ENCODE measurements around the gene MCF2L.

Gene MCF2L

DNA sequence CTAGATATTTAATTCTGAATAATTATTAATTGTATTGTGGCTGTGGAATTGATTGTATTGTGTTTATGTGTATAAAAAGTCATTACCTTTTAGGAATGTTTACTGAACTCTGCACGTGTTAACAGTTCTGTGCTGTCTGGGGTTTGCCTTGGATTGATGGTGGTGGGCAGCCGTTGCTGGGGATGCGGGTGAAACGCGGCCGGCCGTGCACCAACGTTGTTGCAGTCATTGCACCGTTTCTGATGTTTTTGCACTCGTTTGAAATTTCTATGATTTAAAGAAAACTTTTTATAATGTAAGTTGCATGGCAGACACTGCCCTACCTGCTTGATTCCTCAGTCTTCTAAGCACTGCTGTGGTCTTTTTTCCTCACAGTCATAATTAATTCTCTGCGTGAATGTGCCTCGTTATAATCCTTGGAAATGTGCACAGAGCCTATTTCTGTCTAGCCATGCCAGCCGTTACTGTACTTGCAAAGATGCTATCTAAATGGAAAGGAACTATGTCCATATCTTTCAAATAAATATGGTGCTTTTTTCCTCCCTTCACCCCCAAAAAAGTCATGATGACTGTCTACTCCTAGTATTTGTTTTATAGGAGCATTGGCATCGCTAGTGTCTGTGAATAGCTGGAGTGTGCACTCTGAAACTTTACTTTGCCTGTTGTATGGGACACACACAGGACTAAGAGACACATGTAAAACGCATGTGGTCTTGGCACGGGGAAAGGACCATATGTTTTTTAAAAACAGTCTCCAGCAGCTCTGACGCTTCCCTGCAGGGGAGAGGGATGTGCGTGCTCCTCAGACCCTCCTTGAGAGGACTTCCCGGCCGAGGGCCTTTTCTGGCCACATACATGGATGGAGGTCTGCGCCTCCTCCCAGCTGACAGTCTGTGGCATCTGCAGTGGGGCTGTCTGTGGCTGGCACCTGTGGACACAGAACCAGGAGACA, 40.7 kb upstream of the MCF2L start:
- no peak for TF ChIP-seq CTCF (IDR thresholded peaks at IDR 0.05; ENCODE audit: low read depth, low read length, missing control alignments)
- H3K4me3 ChIP-seq (ENCODE audit: low read depth, low read length) = no peak overlapping the region

DNA sequence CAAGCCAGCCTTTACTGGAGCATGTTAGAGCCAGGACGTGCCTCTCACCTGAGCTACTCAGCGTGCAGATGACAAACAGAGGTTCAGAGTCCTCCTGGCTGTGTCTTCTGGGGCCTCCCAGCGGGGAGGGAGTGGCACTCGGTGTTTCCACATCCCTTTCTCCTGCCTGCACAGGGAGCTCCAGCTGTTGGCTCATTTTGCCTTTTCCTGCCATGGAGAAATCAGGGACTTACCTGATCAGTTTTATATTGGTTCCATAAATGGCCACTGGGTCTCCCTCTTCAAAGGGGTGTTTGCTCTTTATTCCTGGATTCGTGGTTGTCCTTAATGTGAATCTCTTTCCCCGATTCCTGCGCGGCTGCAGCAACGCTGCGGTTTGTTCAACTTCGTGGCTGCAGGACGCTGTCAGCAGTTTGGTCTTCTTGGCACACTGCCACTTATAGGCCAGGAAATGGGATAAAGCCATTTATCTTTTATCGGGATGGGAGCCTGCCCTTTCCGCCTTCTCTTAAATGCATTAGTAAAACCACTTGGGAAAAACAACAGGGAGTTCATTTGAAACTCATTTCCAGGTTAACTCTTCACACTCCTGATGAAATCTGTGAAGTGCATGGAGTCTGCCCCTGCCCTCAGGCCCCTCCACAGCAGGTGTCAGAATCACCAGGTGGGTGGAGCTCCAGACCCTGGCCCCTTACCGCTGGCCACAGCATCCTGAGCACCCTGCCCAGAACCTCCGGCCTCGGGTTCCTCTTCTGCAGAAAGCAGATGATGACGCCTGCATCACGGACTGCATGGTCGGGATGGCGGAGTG, 39.8 kb upstream of the MCF2L start:
- no peak for DNase-seq (ENCODE audit: low read depth)
- TF ChIP-seq CTCF (IDR thresholded peaks at IDR 0.05; ENCODE audit: low read depth, low read length, missing control alignments) = no peak
- no peak overlapping the region for H3K4me3 ChIP-seq (ENCODE audit: low read depth, low read length)

More for the DNA sequence above, 40.7 kb upstream of the MCF2L start:
- DNase-seq (ENCODE audit: low read depth) = no peak

DNA sequence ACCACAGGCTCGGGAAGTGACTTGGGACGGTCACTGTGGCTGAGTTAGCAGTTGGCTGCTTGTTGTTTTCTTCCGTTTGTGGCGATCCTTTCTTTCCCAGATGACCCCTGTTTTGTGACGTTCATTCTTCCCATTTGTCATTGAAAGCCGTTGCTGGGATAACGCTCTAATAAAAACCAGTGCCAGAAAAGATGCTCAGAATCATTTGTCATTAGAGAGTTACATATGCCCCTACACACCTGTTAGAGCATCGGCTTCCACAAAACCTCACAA, 39.3 kb upstream of the MCF2L start:
- no peak for TF ChIP-seq CTCF (IDR thresholded peaks at IDR 0.05; ENCODE audit: low read depth, low read length, missing control alignments)

GRCh38 chr13:112930192-112930591, 38.8 kb upstream of the MCF2L start:
- no peak for TF ChIP-seq CTCF (IDR thresholded peaks at IDR 0.05; ENCODE audit: low read depth, low read length, missing control alignments)
- no peak for DNase-seq (ENCODE audit: low read depth)
- H3K4me3 ChIP-seq (ENCODE audit: low read depth, low read length) = no peak overlapping the region

More for the DNA sequence above, 39.3 kb upstream of the MCF2L start:
- DNase-seq (ENCODE audit: low read depth) = no peak
- no peak overlapping the region for H3K4me3 ChIP-seq (ENCODE audit: low read depth, low read length)

DNA sequence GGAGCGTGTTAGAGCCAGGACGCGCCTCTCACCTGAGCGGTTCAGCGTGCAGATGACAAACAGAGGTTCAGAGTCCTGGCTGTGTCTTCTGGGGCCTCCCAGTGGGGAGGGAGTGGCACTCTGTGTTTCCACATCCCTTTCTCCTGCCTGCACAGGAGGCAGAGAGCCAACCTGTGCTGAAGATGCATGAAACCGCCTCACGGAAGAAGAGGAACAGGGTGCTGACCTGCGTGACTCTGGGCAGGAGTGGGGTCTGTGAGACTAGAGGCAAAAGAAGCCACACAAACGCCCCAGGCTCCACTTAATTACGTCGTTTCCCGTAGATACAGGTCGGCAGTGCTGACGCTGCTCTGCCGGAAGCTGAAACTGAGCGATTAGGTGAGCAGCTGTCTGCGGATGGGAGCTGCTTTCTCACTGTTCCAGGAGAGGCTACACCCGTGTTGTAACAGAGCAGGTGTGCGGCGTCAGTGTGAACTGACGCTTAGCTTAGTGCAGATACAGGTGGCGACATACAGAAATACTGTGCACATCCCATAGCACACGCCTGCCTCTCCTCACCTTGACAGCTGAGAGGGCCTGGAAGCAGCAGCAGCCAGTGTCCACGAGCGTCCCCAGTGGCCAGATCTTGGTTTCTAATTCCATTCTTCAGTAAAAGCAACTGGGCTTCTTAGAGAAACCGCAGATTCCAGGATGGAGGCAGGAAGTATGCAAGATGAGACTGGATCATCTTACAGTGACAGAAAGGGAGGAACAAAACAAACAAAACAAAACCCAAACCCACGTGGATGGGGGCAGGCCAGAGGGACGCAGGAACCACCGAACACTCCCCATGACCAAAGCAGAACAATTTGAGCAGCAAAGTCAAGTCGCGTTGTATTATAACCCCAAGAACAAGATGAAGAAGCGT, 37.7 kb upstream of the MCF2L start:
- no peak overlapping the region for H3K4me3 ChIP-seq (ENCODE audit: low read depth, low read length)
- TF ChIP-seq CTCF (IDR thresholded peaks at IDR 0.05; ENCODE audit: low read depth, low read length, missing control alignments) = peak; percentile 39
- no peak for DNase-seq (ENCODE audit: low read depth)

DNA sequence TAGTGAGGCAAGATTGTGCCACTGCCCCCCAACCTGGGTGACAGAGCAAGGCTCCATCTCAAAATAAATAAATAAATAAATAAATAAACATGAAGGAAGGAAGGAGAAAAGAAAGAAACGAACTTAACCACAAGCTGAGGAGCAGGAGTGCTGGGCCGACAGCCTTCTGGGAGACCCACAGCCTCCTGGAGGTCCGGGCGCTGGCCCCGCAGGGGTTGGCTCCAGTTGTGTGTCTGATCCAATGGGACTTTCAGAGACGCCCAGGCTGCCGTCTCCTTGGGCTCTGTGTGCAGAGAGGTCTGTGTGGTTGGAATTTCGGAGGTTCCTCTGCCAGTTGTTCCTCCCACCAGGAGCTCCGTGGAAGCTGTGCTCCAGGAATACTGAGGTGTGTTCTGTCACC, 36.0 kb upstream of the MCF2L start:
- no peak overlapping the region for H3K4me3 ChIP-seq (ENCODE audit: low read depth, low read length)
- TF ChIP-seq CTCF (IDR thresholded peaks at IDR 0.05; ENCODE audit: low read depth, low read length, missing control alignments) = no peak
- no peak for DNase-seq (ENCODE audit: low read depth)

Data from GM12864 (cell line).